IMR-90 (cell line): ENCODE data around the gene FHL2. TPM values are rescaled to one million over a fixed set of nuclear protein-coding genes. Genes with fewer than 3 reads are reported as not detected.

Source experiments
- ATAC-seq: fragments of 200-7000 bp; cut with Tn5 transposase; 2 replicates; pipeline ENCODE4 v1.9.1; 2020; ENCODE audit warnings: low read depth, mild to moderate bottlenecking, moderate library complexity
- BruUV-seq: library from RNA; stranded (reverse); fragments of 400-500 nt; replicated peaks from 2 replicates; lab custom pipeline; 2021; lab: Mats Ljungman, UMichigan
- CTCF ChIA-PET: fragments of 300-600 bp; formaldehyde crosslinking; extraction: SDS; loops from one replicate; lab custom pipeline; 2021; ENCODE audit warnings: antibody characterized with exemption; lab: Yijun Ruan, JAX
- POLR2A ChIA-PET: fragments of 300-600 bp; sonication (Branson Sonifier 250); formaldehyde crosslinking; loops from one replicate; lab custom pipeline; 2022; ENCODE audit warnings: antibody characterized with exemption; ENCODE audit not compliant: unreplicated experiment; lab: Charles Lee
- DNase-seq: peaks from one replicate; pipeline ENCODE4 v3.0.0; 2013
- H2AFZ ChIP-seq: replicated peaks from 2 replicates; pipeline ENCODE3; 2013; ENCODE audit warnings: low read length, mild to moderate bottlenecking; ENCODE audit not compliant: poor library complexity
- H2AK5ac ChIP-seq: 2 replicates; pipeline ENCODE4 v1.6.1; 2013; ENCODE audit warnings: low read depth, low read length, inconsistent platforms
- H2AK9ac ChIP-seq: replicated peaks from 2 replicates; pipeline ENCODE3; 2013; ENCODE audit warnings: mild to moderate bottlenecking, low read depth, low read length, moderate library complexity; ENCODE audit not compliant: poor library complexity
- H2BK120ac ChIP-seq: 2 replicates; pipeline ENCODE4 v1.6.1; 2013; ENCODE audit warnings: low read depth, low read length, inconsistent platforms
- H2BK15ac ChIP-seq: 3 replicates; pipeline ENCODE4 v1.6.1; 2013; ENCODE audit warnings: low read depth, low read length, inconsistent platforms
- H2BK20ac ChIP-seq: 2 replicates; pipeline ENCODE4 v1.6.1; 2013; ENCODE audit warnings: low read depth, mild to moderate bottlenecking, inconsistent platforms, low read length, moderate library complexity
- H2BK5ac ChIP-seq: 2 replicates; pipeline ENCODE4 v1.6.1; 2013; ENCODE audit warnings: mild to moderate bottlenecking, low read depth, low read length, inconsistent platforms; ENCODE audit not compliant: poor library complexity, severe bottlenecking
- H3K14ac ChIP-seq: replicated peaks from 2 replicates; pipeline ENCODE4 v1.6.1; 2013; ENCODE audit warnings: low read depth, low read length, inconsistent platforms
- H3K18ac ChIP-seq: 2 replicates; pipeline ENCODE4 v1.6.1; 2013; ENCODE audit warnings: low read depth, low read length, control low read depth
- H3K23ac ChIP-seq: 2 replicates; pipeline ENCODE4 v1.6.1; 2013; ENCODE audit warnings: low read depth, low read length, inconsistent platforms
- H3K27ac ChIP-seq: 2 replicates; pipeline ENCODE4 v1.5.1; 2013; ENCODE audit warnings: mild to moderate bottlenecking, control low read depth, low read length; ENCODE audit not compliant: insufficient read depth
- H3K27me3 ChIP-seq: 2 replicates; pipeline ENCODE4 v1.6.1; 2013; ENCODE audit warnings: low read length; ENCODE audit not compliant: control insufficient read depth, insufficient read depth
- H3K36me3 ChIP-seq: 2 replicates; pipeline ENCODE4 v1.6.1; 2013; ENCODE audit warnings: low read length, mixed read lengths; ENCODE audit not compliant: control insufficient read depth, insufficient read depth
- H3K4ac ChIP-seq: 2 replicates; pipeline ENCODE4 v1.6.1; 2013; ENCODE audit warnings: low read depth, low read length, inconsistent platforms
- H3K4me1 ChIP-seq: 2 replicates; pipeline ENCODE4 v1.6.1; 2013; ENCODE audit warnings: low read length, mixed read lengths; ENCODE audit not compliant: control insufficient read depth, insufficient read depth
- H3K4me2 ChIP-seq: 2 replicates; pipeline ENCODE4 v1.6.1; 2013; ENCODE audit warnings: low read depth, mild to moderate bottlenecking, control low read depth, low read length, moderate library complexity
- H3K4me3 ChIP-seq: 2 replicates; pipeline ENCODE4 v1.5.1; 2013; ENCODE audit warnings: low read depth, mild to moderate bottlenecking, control low read depth, low read length, moderate library complexity; ENCODE audit not compliant: insufficient read depth
- H3K56ac ChIP-seq: 2 replicates; pipeline ENCODE4 v1.6.1; 2013; ENCODE audit warnings: low read length, inconsistent platforms; ENCODE audit not compliant: insufficient read depth; ENCODE audit errors: extremely low read depth
- H3K79me1 ChIP-seq, 2 experiments: 2 replicates each; pipeline ENCODE4 v1.6.1; 2013; ENCODE audit warnings: low read length in 2 of 2, inconsistent platforms in 1 of 2, low read depth in 1 of 2
- H3K9ac ChIP-seq: 2 replicates; pipeline ENCODE4 v1.6.1; 2013; ENCODE audit warnings: low read depth, low read length, control low read depth
- H3K9me1 ChIP-seq: 2 replicates; pipeline ENCODE4 v1.6.1; 2013; ENCODE audit warnings: low read length, inconsistent platforms; ENCODE audit not compliant: insufficient read depth
- H3K9me3 ChIP-seq: 2 replicates; pipeline ENCODE4 v1.6.1; 2013; ENCODE audit warnings: low read length; ENCODE audit not compliant: control insufficient read depth, insufficient read depth
- H4K20me1 ChIP-seq: 2 replicates; pipeline ENCODE4 v1.6.1; 2013; ENCODE audit warnings: low read length, inconsistent platforms; ENCODE audit not compliant: insufficient read depth
- H4K5ac ChIP-seq: 2 replicates; pipeline ENCODE4 v1.6.1; 2013; ENCODE audit warnings: mild to moderate bottlenecking, low read depth, low read length, control low read depth
- H4K8ac ChIP-seq, 2 experiments: 2 replicates each; pipeline ENCODE4 v1.6.1; 2013; ENCODE audit warnings: low read depth in 2 of 2, low read length in 2 of 2, control low read depth in 1 of 2, inconsistent platforms in 1 of 2
- H4K91ac ChIP-seq: 2 replicates; pipeline ENCODE4 v1.6.1; 2013; ENCODE audit warnings: low read depth, low read length, inconsistent platforms; ENCODE audit not compliant: insufficient read depth
- FOS ChIP-seq: fragments of 150-350 bp; IDR thresholded peaks from 2 replicates; pipeline ENCODE4 v1.6.1; 2016; ENCODE audit warnings: low read depth, low read length
- MAZ ChIP-seq: IDR thresholded peaks from 2 replicates; pipeline ENCODE4 v1.6.1; 2012; ENCODE audit warnings: low read depth, mild to moderate bottlenecking, low read length, improper control_type of control experiment, moderate library complexity, borderline replicate concordance
- MXI1 ChIP-seq: IDR thresholded peaks from 2 replicates; pipeline ENCODE4 v1.6.1; 2012; ENCODE audit warnings: low read depth, mild to moderate bottlenecking, low read length, moderate library complexity, borderline replicate concordance
- POLR2A ChIP-seq: IDR thresholded peaks from 2 replicates; pipeline ENCODE4 v1.6.1; 2012; ENCODE audit warnings: mild to moderate bottlenecking, low read depth, low read length
- WGBS, 2 experiments: methylation state at CpG; one replicate each; pipeline versions ENCODE4 v1.1.5 to v1.1.7; 2013; ENCODE audit warnings: missing lambda C conversion rate in 2 of 2; ENCODE audit not compliant: insufficient read length in 1 of 2; ENCODE audit errors: extremely low coverage in 2 of 2; 5-methylcytosine and 5-hydroxymethylcytosine counted together
- dilution Hi-C: fragments of 300-500 bp; cut with HindIII; formaldehyde crosslinking; loops from one replicate; pipeline ENCODE4 v1.14.3; 2018; ENCODE audit warnings: low sequenced_read_pairs; ENCODE audit not compliant: unreplicated experiment
- in situ Hi-C: fragments of 300-500 bp; cut with MboI; formaldehyde crosslinking; loops from 3 replicates; pipeline ENCODE4 v1.14.3; 2019; ENCODE audit warnings: low sequenced_read_pairs, inconsistent platforms, mixed read lengths
- intact Hi-C: fragments of 100-400 bp; cut with micrococcal nuclease; formaldehyde crosslinking; loops from 2 replicates; pipeline ENCODE4 v1.10.0; 2022
- polyA plus RNA-seq, 3 experiments: library from polyadenylated mRNA; depleted of rRNA; stranded (reverse); fragments of >200 nt; gene quantifications; 2 replicates each; pipeline ENCODE4 v1.2.3, GENCODE V29; 2012; ENCODE audit warnings: low replicate concordance in 1 of 3
- total RNA-seq: library from RNA; depleted of rRNA; stranded (reverse); fragments of >200 nt; gene quantifications from 2 replicates; pipeline ENCODE4 v1.2.3, GENCODE V29; 2012

The FHL2 gene
- total and polyA plus RNA-seq, 2 of the 4 experiments (the other 2 are of a cell fraction), result 464 to 550 TPM

- intact Hi-C loops, result no loop called here
- POLR2A ChIA-PET, result no interaction called here
Measured at GRCh38 chr2:105337122-105338019, 61.5 kb downstream of the FHL2 start, which contains the start of gene C2orf49. Gene C2orf49, plus strand, starts transcription at chr2:105337540. Its CDS starts 48 bp downstream, at chr2:105337588.

More at GRCh38 chr2:105337122-105338019, 61.5 kb downstream of the FHL2 start, which contains the start of gene C2orf49:
- H4K5ac ChIP-seq, result peak within 1 kb of the TSS; percentile 98
- peak within 1 kb of the TSS; percentile 98 for H3K56ac ChIP-seq
- peak within 1 kb of the TSS; percentile 97 for H2BK120ac ChIP-seq
- no peaks in the 10 kb centered on the region; the same call in 1 of the 2 replicates for H4K20me1 ChIP-seq
- H3K4me3 ChIP-seq, result peak within 1 kb of the TSS; percentile 75
- peak within 1 kb of the TSS; percentile 72; the same call in 1 of the 2 replicates for H2BK20ac ChIP-seq
- ATAC-seq, result peak; percentile 95
- in situ Hi-C loops, result loop anchor here (25.0 kb wide), 1 partner anchor 450 kb away; no protein-coding TSS in a partner anchor
- H2AK5ac ChIP-seq, result peak within 1 kb of the TSS; percentile 65
- WGBS, 2 experiments, result 0% methylated on average over 17 of the region's 58 CpGs; no CpG with 5 or more reads in 1 of the 2 experiments
- H3K36me3 ChIP-seq, result peaks cover 13% of the 10 kb centered on the region
- dilution Hi-C loops, result no loop called here
- peak; percentile 80 for DNase-seq
- no peaks in the 10 kb centered on the region for H3K9me3 ChIP-seq
- H3K9me1 ChIP-seq, result no peaks in the 10 kb centered on the region; the same call in 1 of the 2 replicates
- peak within 1 kb of the TSS; percentile 94 for H2BK5ac ChIP-seq
- peak within 1 kb of the TSS; percentile 96 for H3K23ac ChIP-seq
- TSS peak; percentile 89 for BruUV-seq
- H3K4ac ChIP-seq, result peak within 1 kb of the TSS; percentile 99
- no peaks in the 10 kb centered on the region for H3K27me3 ChIP-seq
- H3K4me1 ChIP-seq, result 0 out of 2 replicates have a peak, but pooled peaks cover 3% of the 10 kb centered on the region
- peak within 1 kb of the TSS; percentile 99 for H2AFZ ChIP-seq
- peak within 1 kb of the TSS; percentile 88 for H3K18ac ChIP-seq
- CTCF ChIA-PET, result interaction anchor here (0.6 kb wide), 1 partner anchor 58 kb away, joined by 4 read pairs; no protein-coding TSS in a partner anchor
- H3K14ac ChIP-seq, result peak within 1 kb of the TSS; percentile 98
- peak within 1 kb of the TSS; percentile 98 to 100 for H4K8ac ChIP-seq
- H2BK15ac ChIP-seq, result peak within 1 kb of the TSS; percentile 89; the same call in 2 of the 3 replicates
- TF ChIP-seq MAZ, result 0 out of 2 replicates have a peak, but pooled peaks have one; percentile 13
- TF ChIP-seq POLR2A, result peak; percentile 69
- 0 out of 2 replicates have a peak, but pooled peaks have one; percentile 43 for TF ChIP-seq MXI1
- TF ChIP-seq FOS, result no peak
- peak within 1 kb of the TSS; percentile 97 for H4K91ac ChIP-seq
- H3K27ac ChIP-seq, result peak within 1 kb of the TSS; percentile 98
- H2AK9ac ChIP-seq, result peak within 1 kb of the TSS; percentile 91
- peaks cover 11 to 37% of the 10 kb centered on the region in 2 experiments for H3K79me1 ChIP-seq
- H3K9ac ChIP-seq, result peak within 1 kb of the TSS; percentile 99
- peak within 1 kb of the TSS; percentile 100 for H3K4me2 ChIP-seq
